Activated CD4-positive, alpha-beta T cell treated with anti-CD3 and anti-CD28 coated beads for 36 hours (primary cell): ENCODE results near the gene ZCCHC14. TPM values are rescaled to one million over a fixed set of nuclear protein-coding genes. Genes with fewer than 3 reads are reported as not detected.
A peak's percentile ranks its signal among the peaks of the same experiment; 100 is the strongest.

ENCODE experiments used
- ATAC-seq: fragments of 200-7000 bp; cut with Tn5 transposase; one replicate; pipeline ENCODE4 v1.10.0; 2021; ENCODE audit warnings: mild to moderate bottlenecking, moderate library complexity
- CTCF ChIA-PET: fragments of 350-600 bp; sonication (Branson Sonifier 250); formaldehyde crosslinking; loops from one replicate; lab custom pipeline; 2021; ENCODE audit warnings: antibody characterized with exemption; lab: Charles Lee
- POLR2A ChIA-PET: fragments of 350-600 bp; sonication (Branson Sonifier 250); formaldehyde crosslinking; loops from one replicate; lab custom pipeline; 2021; ENCODE audit warnings: antibody characterized with exemption, inconsistent platforms; lab: Charles Lee
- DNase-seq: peaks from one replicate; pipeline ENCODE4 v3.0.0-alpha.2; 2020
- H3K27ac Mint-ChIP-seq: one replicate; pipeline ENCODE4 v1.8.0; 2021; ENCODE audit warnings: mixed read lengths
- H3K27me3 Mint-ChIP-seq: one replicate; pipeline ENCODE4 v1.8.0; 2021; ENCODE audit warnings: mixed read lengths
- H3K36me3 Mint-ChIP-seq: one replicate; pipeline ENCODE4 v1.8.0; 2021; ENCODE audit warnings: low read depth, mixed read lengths
- H3K4me1 Mint-ChIP-seq: one replicate; pipeline ENCODE4 v1.8.0; 2021; ENCODE audit warnings: mixed read lengths
- H3K4me3 Mint-ChIP-seq: one replicate; pipeline ENCODE4 v1.8.0; 2021; ENCODE audit warnings: mild to moderate bottlenecking, moderate library complexity, mixed read lengths
- H3K9me3 Mint-ChIP-seq: one replicate; pipeline ENCODE4 v1.8.0; 2021; ENCODE audit warnings: low read depth, mixed read lengths
- intact Hi-C, 2 experiments: fragments of 100-400 bp; cut with DNase I in 1 of 2; cut with micrococcal nuclease in 1 of 2; formaldehyde crosslinking; loops; one replicate each; pipeline versions ENCODE4 v1.14.2 to v1.15.1; 2022 to 2024; cut with DNase I, micrococcal nuclease
- total RNA-seq, 2 experiments: library from RNA; stranded (reverse); gene quantifications; one replicate each; pipeline ENCODE4 v1.2.3, GENCODE V29; 2021

The ZCCHC14 gene
- total RNA-seq, 2 experiments from 2014 or later = 10.1 to 12.9 TPM

- Mint-ChIP-seq H3K9me3 (no peaks in the 10 kb centered on the region), H3K27ac (peak overlapping the region; percentile 44), H3K4me3 (peak overlapping the region; percentile 54), H3K27me3 (no peaks in the 10 kb centered on the region), H3K36me3 (no peaks in the 10 kb centered on the region), H3K4me1 (peaks cover 23% of the 10 kb centered on the region)
- ATAC-seq (peak; percentile 85), DNase-seq (peak; percentile 68)
- CTCF ChIA-PET = interaction anchor here (0.8 to 0.9 kb wide), 4 partner anchors 17 to 573 kb away, joined by 3 read pairs; no protein-coding TSS in a partner anchor
- intact Hi-C loops = loop anchor here (1.0 to 2.0 kb wide), 2 partner anchors 56 to 57 kb away; partner anchors contain the start of gene ZCCHC14 (in 2 of the 2)
- POLR2A ChIA-PET = interaction anchor here (0.8 to 1.5 kb wide), 3 partner anchors 21 to 42 kb away, joined by 3 to 6 read pairs (median 4); no protein-coding TSS in a partner anchor
Measured at GRCh38 chr16:87436225-87437172, 56.3 kb downstream of the ZCCHC14 start.

DNA sequence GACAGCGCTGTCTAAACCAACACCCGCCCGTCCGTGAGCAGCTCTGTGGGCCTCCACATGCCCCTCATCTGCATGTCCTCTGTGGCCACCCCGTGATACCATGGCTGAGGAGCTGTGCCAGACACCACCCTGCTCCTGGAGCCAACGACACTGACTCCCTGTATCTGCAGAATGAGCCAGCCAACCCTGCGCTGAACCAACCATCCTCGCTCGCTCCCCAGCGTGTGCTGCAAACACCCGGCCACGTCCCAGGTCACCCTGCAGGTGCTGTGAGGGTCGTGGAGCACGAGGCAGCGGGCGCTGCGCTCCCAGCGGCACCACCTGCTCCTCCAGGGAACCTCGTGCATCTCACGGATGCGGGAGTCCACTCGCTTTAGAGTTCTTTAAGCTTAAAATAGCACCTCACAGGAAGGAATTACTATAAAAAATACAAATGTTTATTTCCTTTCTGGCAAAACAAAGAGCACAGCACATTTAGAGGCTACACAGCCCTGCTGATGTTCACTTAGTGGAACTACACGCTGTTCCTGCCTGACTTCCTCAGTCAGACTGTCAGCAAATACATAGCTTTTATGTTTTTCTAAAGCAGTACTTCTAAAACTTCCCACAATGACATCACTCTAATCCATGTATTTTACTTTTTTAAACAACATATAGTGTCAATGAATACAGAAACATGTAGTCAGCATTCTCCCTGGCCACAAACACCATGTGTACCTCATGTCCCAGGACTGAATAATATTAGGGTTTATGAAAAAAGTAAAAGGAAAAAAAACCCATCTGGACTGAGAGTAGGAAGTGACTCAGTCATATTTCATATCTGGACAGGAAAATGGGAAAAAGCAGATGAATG is 57.2 kb downstream of the ZCCHC14 start:
- H3K9me3 Mint-ChIP-seq = no peaks in the 10 kb centered on the region
- no peak for DNase-seq
- no peaks in the 10 kb centered on the region for H3K27me3 Mint-ChIP-seq
- H3K27ac Mint-ChIP-seq = no peak overlapping the region
- peak; percentile 27 for ATAC-seq
- intact Hi-C loops = loop anchor here (1.0 to 2.0 kb wide), 2 partner anchors 57 to 58 kb away; partner anchors contain the start of gene ZCCHC14 (in 2 of the 2)
- H3K4me1 Mint-ChIP-seq = peaks cover 23% of the 10 kb centered on the region
- H3K36me3 Mint-ChIP-seq = no peaks in the 10 kb centered on the region
- ChIA-PET POLR2A (interaction anchor here (1.5 kb wide), 1 partner anchor 22 kb away, joined by 6 read pairs; no protein-coding TSS in a partner anchor), CTCF (interaction anchor here (0.8 to 0.9 kb wide), 3 partner anchors 18 to 574 kb away, joined by 3 read pairs; no protein-coding TSS in a partner anchor)
- H3K4me3 Mint-ChIP-seq = no peak overlapping the region

GRCh38 chr16:87434146-87434667 is 58.6 kb downstream of the ZCCHC14 start:
- intact Hi-C loops = no loop called here
- DNase-seq = no peak
- H3K4me1 Mint-ChIP-seq = peaks cover 23% of the 10 kb centered on the region
- H3K9me3 Mint-ChIP-seq = no peaks in the 10 kb centered on the region
- H3K27ac Mint-ChIP-seq = no peak overlapping the region
- peaks cover 2% of the 10 kb centered on the region for H3K36me3 Mint-ChIP-seq
- H3K27me3 Mint-ChIP-seq = no peaks in the 10 kb centered on the region
- ChIA-PET POLR2A (no interaction called here), CTCF (no interaction called here)
- H3K4me3 Mint-ChIP-seq = no peak overlapping the region
- ATAC-seq = no peak

DNA sequence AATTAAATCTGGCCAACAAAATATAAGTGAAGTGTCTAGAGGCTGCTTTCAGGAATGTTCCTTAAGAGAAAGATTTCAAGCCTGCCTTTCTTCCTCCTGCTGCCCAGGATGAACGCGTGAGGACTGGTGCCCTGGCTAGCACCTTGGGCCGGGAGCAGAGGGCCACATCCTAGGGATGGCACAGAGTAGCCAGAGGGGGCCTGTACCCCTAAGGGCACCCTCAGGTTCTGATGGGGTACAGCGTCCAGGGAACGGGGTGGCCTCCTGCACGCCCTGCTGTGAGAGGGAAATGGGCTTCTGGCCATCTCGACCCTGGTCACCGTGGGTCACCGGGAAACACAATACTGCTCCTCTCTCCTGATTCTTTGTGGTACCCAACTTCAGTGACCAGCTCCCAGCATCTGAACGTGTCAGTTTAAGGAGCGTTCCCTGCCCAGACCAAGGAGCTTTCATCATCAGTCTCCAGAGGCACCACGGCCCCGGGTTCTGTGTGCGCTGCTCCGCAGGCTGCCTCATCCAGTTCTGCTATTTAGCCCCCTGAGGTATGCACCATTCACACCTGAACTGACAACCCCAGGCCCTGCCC is 60.4 kb downstream of the ZCCHC14 start:
- Mint-ChIP-seq H3K36me3 (peaks cover 2% of the 10 kb centered on the region), H3K27me3 (no peaks in the 10 kb centered on the region), H3K9me3 (no peaks in the 10 kb centered on the region), H3K4me3 (no peak overlapping the region), H3K4me1 (peaks cover 21% of the 10 kb centered on the region), H3K27ac (no peak overlapping the region)
- CTCF ChIA-PET = interaction anchor here (0.5 kb wide), 1 partner anchor 338 kb away, joined by 4 read pairs; no protein-coding TSS in a partner anchor
- POLR2A ChIA-PET = no interaction called here
- intact Hi-C loops = no loop called here
- ATAC-seq = no peak
- DNase-seq = no peak

DNA sequence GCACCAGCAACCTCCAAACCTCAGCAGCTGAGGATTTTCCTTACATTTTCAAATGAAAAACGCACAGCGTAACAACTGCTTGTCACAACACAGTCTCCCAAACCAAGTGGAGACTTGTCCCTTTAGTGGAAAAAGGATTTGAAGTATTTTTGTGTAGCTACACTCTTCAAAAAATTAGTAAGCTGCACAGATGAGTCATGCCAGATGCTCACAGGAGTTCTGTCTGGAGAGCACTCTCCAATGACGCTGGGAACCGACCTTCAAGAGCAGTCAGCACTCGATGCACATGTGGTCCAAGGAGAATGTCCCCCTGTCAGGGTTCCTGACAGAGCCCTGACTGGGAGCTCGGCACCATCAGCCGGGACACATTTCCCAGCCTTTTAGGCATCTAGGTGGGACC is 60.9 kb downstream of the ZCCHC14 start:
- DNase-seq (no peak), ATAC-seq (no peak)
- no peaks in the 10 kb centered on the region for H3K9me3 Mint-ChIP-seq
- ChIA-PET CTCF (no interaction called here), POLR2A (no interaction called here)
- no peak overlapping the region for H3K27ac Mint-ChIP-seq
- H3K4me1 Mint-ChIP-seq = peaks cover 19% of the 10 kb centered on the region
- H3K4me3 Mint-ChIP-seq = no peak overlapping the region
- no peaks in the 10 kb centered on the region for H3K27me3 Mint-ChIP-seq
- intact Hi-C loops = no loop called here
- H3K36me3 Mint-ChIP-seq = peaks cover 2% of the 10 kb centered on the region

DNA sequence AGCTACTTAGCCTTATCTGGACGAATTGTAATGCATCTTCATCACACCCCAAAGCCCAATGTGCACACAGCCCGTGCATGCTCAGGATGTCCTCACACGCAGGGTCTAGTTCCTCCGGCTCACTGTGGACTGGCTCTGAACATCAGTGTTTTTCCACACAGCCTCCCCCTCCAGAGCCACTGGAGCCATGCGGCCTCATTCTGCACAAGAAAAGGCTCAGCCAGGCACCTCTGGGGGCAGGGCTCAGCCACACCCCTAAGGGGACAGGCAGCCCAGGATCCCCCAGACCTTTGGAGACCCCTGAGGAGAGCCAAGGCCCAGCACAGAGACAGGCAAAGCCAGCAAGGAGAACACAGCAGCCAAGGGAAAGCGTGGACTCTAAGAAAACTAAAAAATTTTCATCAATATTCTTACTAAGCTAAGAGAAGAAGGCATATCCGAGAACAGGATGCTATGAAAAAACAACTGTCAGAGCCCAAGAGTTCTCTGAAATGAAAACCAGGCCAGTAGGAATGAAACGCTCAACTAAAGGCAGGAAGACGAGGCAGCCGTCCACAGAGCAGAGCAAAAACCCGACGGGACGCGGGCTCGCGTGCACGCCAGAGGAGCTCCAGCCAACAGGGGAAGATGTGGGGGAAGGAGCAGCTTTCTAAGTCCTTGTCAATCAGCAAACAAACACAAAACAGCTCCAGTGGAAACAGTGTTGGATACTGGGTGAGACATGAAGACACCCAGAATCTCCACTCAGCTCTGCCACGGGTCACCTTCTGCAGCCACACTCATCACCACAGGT is 66.2 kb downstream of the ZCCHC14 start:
- POLR2A ChIA-PET = no interaction called here
- H3K36me3 Mint-ChIP-seq = peaks cover 17% of the 10 kb centered on the region
- no peaks in the 10 kb centered on the region for H3K27me3 Mint-ChIP-seq
- no peak for ATAC-seq
- CTCF ChIA-PET = interaction anchor here (0.8 kb wide), 1 partner anchor 78 kb away, joined by 4 read pairs; no protein-coding TSS in a partner anchor
- DNase-seq = no peak
- H3K27ac Mint-ChIP-seq = no peak overlapping the region
- H3K4me3 Mint-ChIP-seq = no peak overlapping the region
- H3K9me3 Mint-ChIP-seq = no peaks in the 10 kb centered on the region
- intact Hi-C loops = no loop called here
- H3K4me1 Mint-ChIP-seq = no peaks in the 10 kb centered on the region

- ChIA-PET CTCF (interaction anchor here (0.5 to 0.8 kb wide), 2 partner anchors 78 to 210 kb away, joined by 3 to 4 read pairs; no protein-coding TSS in a partner anchor), POLR2A (no interaction called here)
- ATAC-seq (no peak), DNase-seq (no peak)
- Mint-ChIP-seq H3K27ac (no peak overlapping the region), H3K9me3 (no peaks in the 10 kb centered on the region), H3K27me3 (no peaks in the 10 kb centered on the region), H3K4me1 (no peaks in the 10 kb centered on the region), H3K36me3 (peaks cover 17% of the 10 kb centered on the region), H3K4me3 (no peak overlapping the region)
- intact Hi-C loops = no loop called here
Measured at GRCh38 chr16:87425941-87426340, 66.9 kb downstream of the ZCCHC14 start.

GRCh38 chr16:87424266-87424665 is 68.6 kb downstream of the ZCCHC14 start:
- Mint-ChIP-seq H3K27me3 (no peaks in the 10 kb centered on the region), H3K4me3 (no peak overlapping the region), H3K27ac (no peak overlapping the region), H3K36me3 (peaks cover 18% of the 10 kb centered on the region), H3K9me3 (no peaks in the 10 kb centered on the region), H3K4me1 (no peaks in the 10 kb centered on the region)
- no peak for ATAC-seq
- DNase-seq = no peak
- CTCF ChIA-PET = no interaction called here
- POLR2A ChIA-PET = no interaction called here
- intact Hi-C loops = no loop called here

DNA sequence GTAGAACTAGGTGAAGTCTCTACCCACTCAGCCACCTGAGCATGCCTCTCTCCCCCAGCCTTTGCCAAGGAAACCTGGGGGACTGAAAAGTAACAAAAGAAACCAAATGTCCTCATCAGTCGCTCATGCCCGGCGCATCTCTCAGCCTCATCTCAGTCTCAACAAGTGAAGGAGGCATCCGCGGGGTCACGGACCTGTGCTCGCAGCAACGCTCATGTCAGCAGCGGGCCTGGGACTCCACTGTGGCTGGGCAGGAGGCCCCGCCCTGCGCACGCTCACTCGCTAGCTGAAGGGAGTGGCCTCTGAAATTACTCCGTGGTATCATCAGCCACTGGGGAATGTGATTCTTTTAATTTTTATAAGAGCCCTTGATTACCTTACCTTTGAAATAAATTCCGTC is 69.4 kb downstream of the ZCCHC14 start:
- ChIA-PET CTCF (no interaction called here), POLR2A (no interaction called here)

DNA sequence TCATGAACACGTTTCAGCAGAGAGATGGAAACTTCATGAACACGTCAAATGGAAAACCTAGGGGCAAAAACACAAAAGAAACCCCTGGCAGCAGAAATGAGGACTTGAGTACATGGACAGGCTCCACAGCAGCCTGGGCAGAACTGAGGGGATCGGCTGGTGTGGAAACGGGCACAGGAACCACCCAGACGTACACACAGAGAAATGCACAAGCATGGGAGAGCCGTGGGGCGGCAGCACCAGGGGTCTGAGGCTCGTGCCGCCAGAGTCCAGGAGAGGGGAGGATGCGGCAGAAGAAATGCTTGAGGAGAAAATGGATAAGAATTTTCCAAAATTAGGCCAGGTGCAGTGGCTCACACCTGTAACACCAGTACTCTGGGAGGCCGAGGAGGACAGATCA is 70.7 kb downstream of the ZCCHC14 start:
- Mint-ChIP-seq H3K4me3 (no peak overlapping the region), H3K4me1 (no peaks in the 10 kb centered on the region), H3K9me3 (no peaks in the 10 kb centered on the region), H3K27me3 (no peaks in the 10 kb centered on the region), H3K36me3 (peaks cover 19% of the 10 kb centered on the region), H3K27ac (no peak overlapping the region)
- ChIA-PET CTCF (interaction anchor here (0.7 kb wide), 1 partner anchor 10 kb away, joined by 4 read pairs; no protein-coding TSS in a partner anchor), POLR2A (interaction anchor here (0.6 kb wide), 1 partner anchor 38 kb away, joined by 6 read pairs; no protein-coding TSS in a partner anchor)
- DNase-seq = no peak
- no peak for ATAC-seq
- intact Hi-C loops = no loop called here

More for the DNA sequence above, 69.4 kb downstream of the ZCCHC14 start:
- Mint-ChIP-seq H3K9me3 (no peaks in the 10 kb centered on the region), H3K4me3 (no peak overlapping the region), H3K4me1 (no peaks in the 10 kb centered on the region), H3K36me3 (peaks cover 19% of the 10 kb centered on the region), H3K27ac (no peak overlapping the region), H3K27me3 (no peaks in the 10 kb centered on the region)
- ATAC-seq (no peak), DNase-seq (no peak)
- intact Hi-C loops = no loop called here
